Measurements from ENCODE around the gene TSPAN18. TPM values are rescaled to one million over a fixed set of nuclear protein-coding genes. Genes with fewer than 3 reads are reported as not detected.

TSPAN18 gene
- total and polyA plus RNA-seq, 2 of the 4 experiments (the other 2 are of a cell fraction): 0.36 to 1.1 TPM

GRCh38 chr11:44792171-44792570 is 65.4 kb downstream of the TSPAN18 start:
- Histone ChIP-seq H3K4me3 (ENCODE audit: insufficient read depth, low read depth, low read length) (no peak overlapping the region), H3K36me3 (ENCODE audit: control insufficient read depth, insufficient read depth, low read length) (no peaks in the 10 kb centered on the region), H3K27ac (ENCODE audit: insufficient read depth, low read length) (no peak overlapping the region), H3K9me3 (ENCODE audit: control insufficient read depth, insufficient read depth, low read length) (no peaks in the 10 kb centered on the region), H2AK5ac (ENCODE audit: low read depth, low read length) (no peak overlapping the region), H3K23ac (ENCODE audit: low read depth, low read length) (no peak overlapping the region), H3K27me3 (ENCODE audit: control insufficient read depth, insufficient read depth, low read length) (peaks cover 34% of the 10 kb centered on the region), H3K14ac (replicated peaks; ENCODE audit: low read depth, low read length) (no peak overlapping the region), H4K5ac (ENCODE audit: low read depth, low read length) (no peak overlapping the region), H3K56ac (ENCODE audit: extremely low read depth, insufficient read depth, low read length) (no peak overlapping the region), H3K4me2 (ENCODE audit: low read depth, low read length) (no peak overlapping the region), H2BK20ac (ENCODE audit: low read depth, low read length) (no peak overlapping the region), H3K79me1 (ENCODE audit: low read depth in 1 of 2, low read length in 2 of 2) (no peaks in the 10 kb centered on the region), H2BK15ac (ENCODE audit: low read depth, low read length) (no peak overlapping the region), H3K9ac (ENCODE audit: low read depth, low read length) (no peak overlapping the region), H2BK120ac (ENCODE audit: low read depth, low read length) (no peak overlapping the region), H4K8ac (ENCODE audit: low read depth in 2 of 2, low read length in 2 of 2) (no peak overlapping the region), H2BK5ac (ENCODE audit: low read depth, low read length, poor library complexity, severe bottlenecking) (no peak overlapping the region), H2AK9ac (replicated peaks; ENCODE audit: low read depth, low read length, poor library complexity) (no peak overlapping the region), H3K4ac (ENCODE audit: low read depth, low read length) (no peak overlapping the region), H4K20me1 (ENCODE audit: insufficient read depth, low read length) (no peaks in the 10 kb centered on the region), H3K18ac (ENCODE audit: low read depth, low read length) (no peak overlapping the region), H2AFZ (replicated peaks; ENCODE audit: low read length, poor library complexity) (no peak overlapping the region), H4K91ac (ENCODE audit: insufficient read depth, low read depth, low read length) (no peak overlapping the region), H3K4me1 (ENCODE audit: control insufficient read depth, insufficient read depth, low read length) (peaks cover 3% of the 10 kb centered on the region; the same call in 1 of the 2 replicates), H3K9me1 (ENCODE audit: insufficient read depth, low read length) (0 out of 2 replicates have a peak, but pooled peaks cover 5% of the 10 kb centered on the region)
- no TSS peak for BruUV-seq (replicated peaks)
- ATAC-seq (ENCODE audit: low read depth): no peak
- DNase-seq: no peak
- dilution Hi-C loops (cut with HindIII; ENCODE audit: low sequenced_read_pairs, unreplicated experiment): no loop called here
- no CpG with 5 or more reads among the region's 8 CpGs for WGBS, 2 experiments (ENCODE audit: extremely low coverage in 2 of 2, insufficient read length in 1 of 2)
- TF ChIP-seq POLR2A (IDR thresholded peaks at IDR 0.05; ENCODE audit: low read depth, low read length) (no peak), RAD21 (IDR thresholded peaks at IDR 0.05; ENCODE audit: low read length) (no peak)
- intact Hi-C loops (cut with micrococcal nuclease): loop anchor here (5.0 kb wide), 1 partner anchor 75 kb away; no protein-coding TSS in a partner anchor
- ChIA-PET POLR2A (ENCODE audit: unreplicated experiment) (no interaction called here), CTCF (interaction anchor here (0.5 kb wide), 1 partner anchor 12 kb away, joined by 3 read pairs; no protein-coding TSS in a partner anchor)
- in situ Hi-C loops (cut with MboI; ENCODE audit: low sequenced_read_pairs): no loop called here

Data from IMR-90 (cell line).